ENCODE measurements around the gene NAA38.
"Not testable (repeated sequence)": the region's sequence is repeated elsewhere in the genome, so short reads cannot be mapped to it uniquely, and the experiment has no call there.

The NAA38 gene

DNA sequence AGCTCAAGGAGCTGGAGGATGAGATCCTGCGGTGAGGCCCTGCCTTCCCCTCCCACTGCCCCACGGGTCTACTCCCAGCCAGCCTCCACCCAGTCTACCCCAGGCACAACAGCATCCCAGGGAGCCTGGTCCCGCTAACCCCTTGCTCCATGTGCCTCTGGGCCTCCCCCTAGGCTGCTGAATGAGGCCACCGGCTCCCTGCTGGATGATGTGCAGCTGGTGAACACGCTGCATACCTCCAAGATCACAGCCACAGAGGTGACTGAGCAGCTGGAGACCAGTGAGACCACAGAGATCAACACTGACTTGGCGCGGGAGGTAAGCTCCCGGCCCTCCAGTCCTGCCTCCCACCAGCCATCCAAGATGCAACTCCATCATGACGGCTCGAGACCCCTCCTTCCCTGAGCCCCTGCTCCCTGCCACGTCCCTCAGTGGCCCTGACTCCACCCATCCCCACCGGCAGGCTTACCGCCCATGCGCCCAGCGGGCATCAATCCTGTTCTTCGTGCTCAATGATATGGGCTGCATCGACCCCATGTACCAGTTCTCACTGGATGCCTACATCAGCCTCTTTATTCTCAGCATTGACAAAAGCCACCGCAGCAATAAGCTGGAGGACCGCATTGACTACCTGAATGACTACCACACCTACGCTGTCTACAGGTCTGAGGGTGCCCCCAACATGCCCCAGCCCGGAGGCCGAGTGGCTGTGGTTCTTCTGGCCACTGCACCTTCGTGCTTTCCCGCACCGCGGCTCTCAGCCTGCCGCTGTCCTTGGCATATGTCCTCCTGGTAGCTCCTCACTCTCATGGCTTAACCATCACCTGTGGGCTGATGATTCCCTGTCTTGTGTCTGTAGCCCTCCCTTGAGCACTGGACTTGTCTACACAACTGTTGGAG, 38.4 kb downstream of the NAA38 start:
- no peak for DNase-seq

DNA sequence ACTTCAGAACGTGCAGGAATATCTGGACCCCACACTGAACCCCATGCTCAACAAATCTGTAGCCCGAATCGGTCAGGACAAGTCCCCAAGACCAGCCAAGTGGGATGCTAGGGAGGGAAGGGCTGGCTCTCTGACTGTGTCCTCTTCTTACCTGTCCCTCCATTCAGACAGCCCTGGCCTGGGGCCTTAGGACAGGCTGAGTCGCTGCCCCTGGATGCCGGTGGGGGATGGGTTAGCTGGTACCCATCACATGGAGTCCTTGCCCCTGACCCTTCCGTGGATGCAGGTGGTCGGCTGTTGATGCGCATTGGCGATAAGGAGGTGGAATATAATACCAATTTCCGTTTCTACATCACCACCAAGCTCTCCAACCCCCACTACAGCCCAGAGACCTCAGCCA, 39.3 kb downstream of the NAA38 start:
- DNase-seq: no peak

GRCh38 chr17:7817643-7817964, 39.8 kb downstream of the NAA38 start:
- DNase-seq: no peak

- DNase-seq: no peak
Observed at GRCh38 chr17:7816926-7817642, 40.3 kb downstream of the NAA38 start.

GRCh38 chr17:7814969-7815368, 42.4 kb downstream of the NAA38 start:
- no peak for DNase-seq

DNA sequence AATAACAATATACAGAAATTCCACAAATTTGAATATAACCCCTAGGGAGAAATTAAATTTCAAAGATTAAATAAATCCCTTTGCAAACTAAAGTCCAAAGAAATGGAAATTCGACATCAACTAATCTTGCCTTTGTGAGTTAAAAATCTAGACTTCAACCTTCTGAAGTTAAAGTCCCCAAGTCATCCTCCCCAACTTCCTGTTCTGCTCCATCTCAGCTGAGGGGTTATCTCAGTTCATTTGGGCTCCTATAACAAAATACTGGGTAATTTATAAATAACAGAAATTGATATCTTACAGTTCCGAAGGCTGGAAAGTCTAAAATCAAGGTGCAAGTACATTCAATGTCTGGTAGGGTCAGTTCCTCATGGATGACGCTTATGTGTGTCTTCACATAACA, 46.1 kb downstream of the NAA38 start:
- DNase-seq: no peak

DNA sequence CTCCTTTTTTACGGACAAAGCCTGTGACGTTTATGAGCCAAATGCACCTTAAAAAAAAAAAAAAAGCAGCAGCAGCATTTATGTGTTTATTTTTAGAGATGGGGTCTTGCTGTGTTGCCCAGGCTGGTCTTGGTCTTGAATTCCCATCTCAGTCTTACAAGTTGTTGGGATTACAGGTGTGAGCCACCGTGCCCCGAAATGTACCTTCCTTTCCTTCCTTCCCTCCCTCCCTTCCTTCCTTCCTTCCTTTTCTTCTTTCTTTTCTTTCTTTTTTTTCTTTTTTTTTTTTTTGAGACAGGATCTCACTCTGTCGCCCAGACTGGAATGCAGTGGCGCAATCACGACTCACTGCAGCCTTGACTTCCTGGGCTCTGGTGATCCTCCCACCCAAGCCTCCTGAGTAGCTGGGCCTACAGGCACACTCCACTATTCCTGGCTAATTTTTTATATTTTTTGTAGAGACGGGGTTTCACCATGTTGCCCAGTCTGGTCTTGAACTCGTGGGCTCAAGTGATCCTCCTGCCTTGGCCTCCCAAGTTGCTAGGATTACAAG, 47.5 kb downstream of the NAA38 start:
- not testable (repeated sequence) for DNase-seq

DNA sequence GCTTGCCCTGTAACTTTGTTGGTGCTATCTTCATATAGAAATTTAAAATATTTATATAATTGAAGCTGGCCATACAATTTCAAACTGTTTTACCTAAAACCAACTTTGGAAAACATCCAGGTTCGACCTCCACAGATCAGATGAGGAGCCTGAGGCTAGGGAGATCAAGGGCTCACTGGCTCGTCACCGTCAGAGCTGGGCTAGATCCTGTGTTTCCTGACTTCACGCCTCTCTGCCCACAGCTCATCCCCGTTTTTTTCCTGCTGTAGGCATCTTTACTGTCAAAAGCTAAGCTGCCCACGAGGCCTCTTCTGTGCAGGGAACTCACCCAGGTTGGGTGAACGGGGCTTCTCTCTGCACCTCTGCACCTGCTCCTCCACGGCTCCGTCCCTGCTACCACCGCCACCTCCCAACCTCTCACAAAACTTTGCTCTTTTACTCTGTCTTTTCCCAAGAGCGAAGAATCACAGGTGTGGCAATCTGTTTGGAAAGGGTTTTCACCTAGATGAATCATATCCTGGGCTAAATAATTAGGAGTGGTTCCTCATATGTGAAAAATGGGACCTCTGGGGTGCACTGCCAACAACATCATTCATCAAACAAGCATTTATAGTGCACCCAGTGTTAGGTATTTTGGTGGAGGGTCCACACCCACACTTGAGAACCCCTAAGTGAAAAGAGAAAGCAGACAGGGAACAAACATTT, 48.1 kb downstream of the NAA38 start:
- DNase-seq: no peak

GRCh38 chr17:7807206-7807605, 50.2 kb downstream of the NAA38 start:
- DNase-seq: no peak
